ENCODE results near the gene ETNK1.
"Not testable (repeated sequence)": the region's sequence is repeated elsewhere in the genome, so short reads cannot be mapped to it uniquely, and the experiment has no call there.

Gene ETNK1

GRCh38 chr12:22624870-22625761, at the start of gene ETNK1:
ETNK1 (plus strand) TSS chr12:22625171; CDS start chr12:22625431, 260 bp downstream.
- DNase-seq (ENCODE audit: low read depth) = peak; percentile 72

- no peak for DNase-seq (ENCODE audit: low read depth)
These were observed 48.9 kb upstream of the ETNK1 start for GRCh38 chr12:22576065-22576464.

DNA sequence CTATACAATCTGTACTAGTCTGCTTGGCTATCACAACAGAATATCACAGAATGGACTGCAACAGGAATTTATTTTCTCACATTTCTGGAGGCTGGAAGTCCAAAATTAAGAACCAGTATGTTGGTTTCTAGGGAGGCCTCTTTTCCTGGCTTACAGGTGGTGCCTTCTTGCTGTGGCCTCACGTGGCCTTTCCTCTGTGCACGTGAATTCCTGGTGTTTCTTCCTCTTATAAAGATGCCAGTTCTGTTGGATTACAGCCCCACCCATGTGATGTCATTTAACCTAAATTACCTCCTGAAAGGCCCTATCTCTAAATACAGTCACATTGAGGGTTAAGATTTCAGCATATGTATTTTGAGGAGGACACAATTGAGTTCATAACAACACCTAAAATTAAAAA, 48.5 kb upstream of the ETNK1 start:
- DNase-seq (ENCODE audit: low read depth) = no peak

- DNase-seq (ENCODE audit: low read depth) = no peak
These were observed 47.3 kb upstream of the ETNK1 start for GRCh38 chr12:22577667-22578066.

DNA sequence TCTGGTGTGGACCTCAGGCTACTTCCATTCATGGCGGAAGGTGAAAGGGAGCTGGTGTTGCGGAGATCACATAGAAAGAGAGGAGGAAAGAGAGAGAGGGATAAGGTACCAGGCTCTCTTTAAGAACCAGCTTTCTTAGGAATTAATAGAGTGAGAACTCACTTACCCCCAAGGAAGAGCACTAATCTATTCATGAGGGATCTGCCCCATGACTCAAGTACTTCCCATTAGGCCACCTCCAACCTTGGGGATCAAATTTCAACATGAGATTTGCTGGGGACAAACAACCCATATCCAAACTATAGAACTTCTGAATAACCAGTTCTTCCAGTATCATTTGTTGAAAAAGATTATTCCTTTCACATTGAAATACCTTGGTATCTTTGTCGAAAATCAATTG, 46.6 kb upstream of the ETNK1 start:
- DNase-seq (ENCODE audit: low read depth) = no peak

DNA sequence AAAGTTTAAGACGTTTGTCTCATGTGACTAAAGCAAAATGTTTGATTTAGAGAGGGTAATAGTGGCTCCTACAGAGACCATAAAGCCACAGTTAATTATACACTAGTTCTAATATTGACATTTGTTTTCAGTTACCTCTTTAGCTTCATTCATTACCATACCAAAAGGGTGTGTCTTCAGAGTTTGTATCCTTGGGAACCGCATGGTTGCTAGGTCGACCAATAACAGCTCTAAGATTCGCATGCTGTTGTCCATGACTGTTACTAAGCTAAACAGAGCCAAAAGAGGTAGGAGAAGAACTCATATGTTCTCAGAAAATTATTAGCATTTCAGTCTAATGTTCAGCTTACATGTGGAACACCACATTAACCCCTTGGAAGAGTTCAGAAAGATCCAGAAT, 36.2 kb upstream of the ETNK1 start:
- DNase-seq (ENCODE audit: low read depth) = no peak

GRCh38 chr12:22593864-22594263, 31.1 kb upstream of the ETNK1 start:
- no peak for DNase-seq (ENCODE audit: low read depth)

- not testable (repeated sequence) for DNase-seq (ENCODE audit: low read depth)
These were observed 27.4 kb upstream of the ETNK1 start for GRCh38 chr12:22597539-22597938.

GRCh38 chr12:22598141-22598762, 26.7 kb upstream of the ETNK1 start:
- no peak for DNase-seq (ENCODE audit: low read depth)

DNA sequence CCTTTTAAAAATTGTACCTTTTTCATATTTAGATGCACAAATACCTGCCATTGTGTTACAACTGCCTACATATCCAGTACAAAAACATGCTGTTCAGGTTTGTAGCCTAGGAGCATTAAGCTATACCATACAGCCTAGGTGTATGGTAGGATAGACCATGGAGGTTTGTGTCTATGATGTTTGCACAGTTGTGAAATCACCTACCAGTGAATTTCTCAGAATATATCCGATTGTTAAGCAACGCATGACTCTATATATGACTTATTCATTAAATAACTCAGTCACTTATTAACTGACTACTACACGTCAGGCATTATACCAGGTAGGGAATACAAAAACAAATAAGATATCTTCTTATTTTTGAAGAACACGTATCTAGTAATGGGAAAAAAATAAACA, 26.2 kb upstream of the ETNK1 start:
- DNase-seq (ENCODE audit: low read depth) = no peak

DNA sequence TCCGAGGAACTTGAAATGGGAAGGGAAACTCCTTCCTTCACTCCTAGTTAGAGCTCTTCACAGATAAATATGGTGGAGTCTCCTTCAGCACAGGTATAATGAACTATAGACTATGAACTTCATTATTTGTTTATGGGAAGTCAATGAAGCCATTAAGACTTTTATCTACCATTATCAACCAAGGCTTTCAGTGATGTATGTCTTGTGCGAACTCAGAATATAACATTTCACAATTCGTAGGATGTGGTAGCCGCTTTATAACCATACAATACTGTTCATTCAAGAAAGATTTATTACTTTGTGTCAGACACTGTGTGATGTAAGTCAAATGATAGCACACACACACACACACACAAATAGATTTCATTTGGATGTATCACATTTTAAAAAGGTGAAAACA, 24.8 kb upstream of the ETNK1 start:
- no peak for DNase-seq (ENCODE audit: low read depth)

- DNase-seq (ENCODE audit: low read depth) = no peak
These were observed 15.5 kb upstream of the ETNK1 start for GRCh38 chr12:22609501-22609900.

DNA sequence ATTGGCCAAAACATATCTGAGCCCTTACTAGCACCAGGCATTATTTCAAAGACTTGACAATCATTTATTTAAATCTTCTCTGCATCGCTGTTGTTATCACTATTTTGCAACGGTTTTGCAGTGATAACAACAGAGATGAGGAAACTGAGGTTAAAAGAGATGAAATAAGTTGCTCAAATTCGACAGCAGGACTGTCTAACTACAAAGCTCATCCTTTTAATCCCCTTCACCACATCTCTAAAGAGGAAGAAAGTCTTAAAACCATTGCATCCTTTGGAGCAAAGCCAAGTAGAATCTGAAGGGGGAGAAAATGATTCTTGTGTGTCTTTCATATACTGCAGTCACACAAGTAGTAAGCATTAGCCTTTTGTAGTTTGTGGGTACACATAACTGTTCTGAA, 14.8 kb upstream of the ETNK1 start:
- DNase-seq (ENCODE audit: low read depth) = no peak

GRCh38 chr12:22612822-22613221, 12.1 kb upstream of the ETNK1 start:
- not testable (repeated sequence) for DNase-seq (ENCODE audit: low read depth)

GRCh38 chr12:22615963-22616501, 8.9 kb upstream of the ETNK1 start:
- DNase-seq (ENCODE audit: low read depth) = no peak

GRCh38 chr12:22617630-22618029, 7.3 kb upstream of the ETNK1 start:
- no peak for DNase-seq (ENCODE audit: low read depth)

- DNase-seq (ENCODE audit: low read depth) = no peak
These were observed 462 bp upstream of the ETNK1 start for GRCh38 chr12:22624548-22624869.

- DNase-seq (ENCODE audit: low read depth) = no peak
These were observed 857 bp downstream of the ETNK1 start for GRCh38 chr12:22625762-22626294.

DNA sequence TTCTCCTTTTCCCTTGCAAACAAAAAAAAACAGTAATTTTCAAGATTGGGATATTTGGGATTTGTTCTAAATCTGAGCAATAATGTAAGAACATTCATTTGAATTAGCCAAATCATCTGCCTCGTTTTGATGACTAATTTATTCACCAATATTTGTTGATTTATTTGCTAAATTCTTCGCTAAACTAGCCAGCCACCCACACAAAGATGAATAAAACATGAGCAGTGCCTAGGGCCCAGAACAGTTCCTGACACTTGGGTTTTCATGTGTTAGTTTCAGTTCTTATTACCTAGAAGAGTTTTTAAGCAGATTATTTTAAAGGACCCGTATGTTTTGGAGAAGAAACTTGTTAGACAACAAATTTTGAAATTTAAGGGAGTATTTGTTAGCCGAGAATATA, 1.4 kb downstream of the ETNK1 start:
- DNase-seq (ENCODE audit: low read depth) = no peak

DNA sequence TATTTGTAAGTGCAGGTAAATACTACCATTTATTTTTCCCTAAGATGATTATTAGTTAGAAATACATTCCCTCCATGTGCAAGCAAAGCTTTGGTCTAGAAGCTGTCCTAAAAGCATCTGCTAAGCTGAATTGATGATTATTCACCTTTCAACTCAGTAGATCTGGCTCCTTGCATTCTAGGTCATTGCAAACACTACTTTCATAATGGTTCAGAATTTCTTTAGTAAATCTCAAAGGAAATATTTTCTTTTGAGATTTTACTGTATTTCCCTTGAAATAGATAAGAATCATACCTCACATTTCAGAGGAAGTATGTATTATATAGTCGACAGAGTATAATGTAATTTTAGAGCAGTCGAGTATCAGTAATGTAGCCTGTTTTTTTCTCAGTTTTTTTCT, 2.4 kb downstream of the ETNK1 start:
- no peak for DNase-seq (ENCODE audit: low read depth)

DNA sequence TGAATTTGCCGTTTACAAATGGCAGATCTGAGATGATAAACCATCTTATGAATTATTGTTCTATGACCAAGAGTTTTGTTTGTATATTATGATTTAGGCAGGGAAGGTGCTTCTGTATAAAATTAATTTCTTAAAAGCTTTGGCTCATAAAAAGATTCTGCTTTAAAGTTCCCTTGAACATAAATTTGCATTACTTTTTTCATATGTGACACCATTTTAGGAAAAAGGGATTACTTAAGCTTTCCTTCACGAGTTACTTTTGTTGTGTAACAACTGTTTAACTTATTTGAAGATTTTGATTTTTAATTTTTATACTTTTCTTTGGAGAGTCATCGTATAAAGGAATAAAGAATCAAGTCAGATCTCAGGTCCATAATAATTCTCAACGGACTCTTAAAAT, 3.3 kb downstream of the ETNK1 start:
- no peak for DNase-seq (ENCODE audit: low read depth)

DNA sequence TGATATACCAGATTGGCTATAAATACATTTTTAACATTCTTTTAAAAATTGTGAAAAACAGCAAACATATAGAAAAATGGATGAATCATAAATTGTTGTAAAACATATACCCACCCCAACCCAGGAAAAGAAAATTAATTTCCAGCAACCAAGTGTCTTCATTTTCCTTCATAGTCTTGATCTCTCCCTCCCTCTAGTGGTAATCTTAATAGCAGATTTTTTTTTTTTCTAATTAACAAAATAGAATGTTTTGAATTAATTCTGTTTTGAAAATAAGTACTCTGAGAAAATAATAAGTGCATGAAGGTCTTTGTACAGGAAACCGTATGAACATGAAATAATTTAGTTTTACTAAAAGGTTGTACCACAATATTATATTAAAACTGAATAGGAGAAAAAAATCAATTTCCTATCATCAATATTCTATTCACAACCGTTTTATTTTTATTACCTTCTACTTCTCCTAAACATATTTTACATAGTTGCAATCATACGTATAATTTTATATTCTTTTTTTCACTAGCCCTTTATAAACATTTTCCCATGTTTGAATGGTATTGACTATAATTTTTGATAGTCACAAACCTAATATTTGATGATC, 7.0 kb downstream of the ETNK1 start:
- DNase-seq (ENCODE audit: low read depth) = no peak

- DNase-seq (ENCODE audit: low read depth) = no peak
These were observed 9.9 kb downstream of the ETNK1 start for GRCh38 chr12:22634883-22635282.
